ENCODE results near the gene GOLGA7B. TPM values are rescaled to one million over a fixed set of nuclear protein-coding genes. Genes with fewer than 3 reads are reported as not detected.

The GOLGA7B gene
- total RNA-seq, 3 donors from 2014 or later (not counting 1 experiment from before 2014, with no cell fraction given) = 4.1 to 4.6 (median 4.1) TPM

GRCh38 chr10:97861097-97861750 is 11.6 kb downstream of the GOLGA7B start:
- Mint-ChIP-seq H3K4me1 (peaks cover 17 to 19% of the 10 kb centered on the region in 2 donors), H3K36me3 (no peaks in the 10 kb centered on the region), H3K4me3 (no peak overlapping the region), H3K27ac (no peak overlapping the region), H3K9me3 (no peaks in the 10 kb centered on the region), H3K27me3 (ENCODE audit: low read depth in 2 of 2) (no peaks in the 10 kb centered on the region)
- 94% methylated on average over 3 of the region's 3 CpGs for WGBS (ENCODE audit: insufficient coverage)
- no peaks in the 10 kb centered on the region for H3K9me3 ChIP-seq (ENCODE audit: control insufficient read depth, insufficient read depth, low read length)
- TF ChIP-seq CTCF (IDR thresholded peaks at IDR 0.05) = no peak
- H3K36me3 ChIP-seq (ENCODE audit: control insufficient read depth, insufficient read depth, low read length) = no peaks in the 10 kb centered on the region
- H3K27ac ChIP-seq (ENCODE audit: low read length) = no peak overlapping the region
- H3K4me3 ChIP-seq (ENCODE audit: low read length) = no peak overlapping the region
- ATAC-seq (no peak), DNase-seq (no peak)
- H3K27me3 ChIP-seq (ENCODE audit: control insufficient read depth, insufficient read depth, low read length) = no peaks in the 10 kb centered on the region
- intact Hi-C loops (cut with micrococcal nuclease) = no loop called here
- no peaks in the 10 kb centered on the region for H3K4me1 ChIP-seq (ENCODE audit: control insufficient read depth, insufficient read depth, low read length)

GRCh38 chr10:97861924-97862323 is 12.3 kb downstream of the GOLGA7B start:
- DNase-seq = no peak
- Mint-ChIP-seq H3K36me3 (no peaks in the 10 kb centered on the region), H3K9me3 (no peaks in the 10 kb centered on the region), H3K27ac (no peak overlapping the region), H3K4me3 (no peak overlapping the region), H3K4me1 (peaks cover 24% of the 10 kb centered on the region in 2 donors), H3K27me3 (ENCODE audit: low read depth in 2 of 2) (no peaks in the 10 kb centered on the region)
- H3K9me3 ChIP-seq (ENCODE audit: control insufficient read depth, insufficient read depth, low read length) = no peaks in the 10 kb centered on the region
- H3K4me3 ChIP-seq (ENCODE audit: low read length) = no peak overlapping the region
- TF ChIP-seq CTCF (IDR thresholded peaks at IDR 0.05) = no peak
- 67% methylated on average over 1 of the region's 1 CpG for WGBS (ENCODE audit: insufficient coverage)
- no peaks in the 10 kb centered on the region for H3K36me3 ChIP-seq (ENCODE audit: control insufficient read depth, insufficient read depth, low read length)
- no peak overlapping the region for H3K27ac ChIP-seq (ENCODE audit: low read length)
- no peak for ATAC-seq
- intact Hi-C loops (cut with micrococcal nuclease) = no loop called here
- H3K4me1 ChIP-seq (ENCODE audit: control insufficient read depth, insufficient read depth, low read length) = no peaks in the 10 kb centered on the region
- H3K27me3 ChIP-seq (ENCODE audit: control insufficient read depth, insufficient read depth, low read length) = no peaks in the 10 kb centered on the region

DNA sequence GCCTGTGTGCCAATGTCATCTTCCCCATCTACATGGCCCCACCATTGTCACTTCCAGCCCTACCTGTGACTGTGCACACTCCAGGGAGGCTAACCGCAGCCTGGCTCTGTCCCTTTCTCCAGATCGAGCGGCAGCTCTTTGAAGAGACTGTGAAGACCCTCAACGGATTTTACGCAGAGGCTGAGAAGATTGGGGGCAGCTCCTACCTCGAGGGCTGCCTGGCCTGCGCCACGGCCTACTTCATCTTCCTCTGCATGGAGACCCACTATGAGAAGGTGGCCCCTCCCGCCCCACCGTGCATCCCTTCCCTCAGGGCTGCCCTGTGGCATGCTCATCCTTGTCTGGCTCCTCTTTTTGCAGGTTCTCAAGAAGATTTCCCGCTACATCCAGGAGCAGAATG is 14.2 kb downstream of the GOLGA7B start:
- ATAC-seq (no peak), DNase-seq (no peak)
- Mint-ChIP-seq H3K27ac (no peak overlapping the region), H3K9me3 (no peaks in the 10 kb centered on the region), H3K27me3 (ENCODE audit: low read depth in 2 of 2) (no peaks in the 10 kb centered on the region), H3K4me1 (peaks cover 28 to 30% of the 10 kb centered on the region in 2 donors), H3K36me3 (no peaks in the 10 kb centered on the region), H3K4me3 (no peak overlapping the region)
- intact Hi-C loops (cut with micrococcal nuclease) = no loop called here
- Histone ChIP-seq H3K36me3 (ENCODE audit: control insufficient read depth, insufficient read depth, low read length) (no peaks in the 10 kb centered on the region), H3K27ac (ENCODE audit: low read length) (no peak overlapping the region), H3K27me3 (ENCODE audit: control insufficient read depth, insufficient read depth, low read length) (no peaks in the 10 kb centered on the region), H3K4me3 (ENCODE audit: low read length) (no peak overlapping the region), H3K9me3 (ENCODE audit: control insufficient read depth, insufficient read depth, low read length) (no peaks in the 10 kb centered on the region), H3K4me1 (ENCODE audit: control insufficient read depth, insufficient read depth, low read length) (peaks cover 8% of the 10 kb centered on the region)
- TF ChIP-seq CTCF (IDR thresholded peaks at IDR 0.05) = no peak
- 92% methylated on average over 11 of the region's 11 CpGs for WGBS (ENCODE audit: insufficient coverage)

DNA sequence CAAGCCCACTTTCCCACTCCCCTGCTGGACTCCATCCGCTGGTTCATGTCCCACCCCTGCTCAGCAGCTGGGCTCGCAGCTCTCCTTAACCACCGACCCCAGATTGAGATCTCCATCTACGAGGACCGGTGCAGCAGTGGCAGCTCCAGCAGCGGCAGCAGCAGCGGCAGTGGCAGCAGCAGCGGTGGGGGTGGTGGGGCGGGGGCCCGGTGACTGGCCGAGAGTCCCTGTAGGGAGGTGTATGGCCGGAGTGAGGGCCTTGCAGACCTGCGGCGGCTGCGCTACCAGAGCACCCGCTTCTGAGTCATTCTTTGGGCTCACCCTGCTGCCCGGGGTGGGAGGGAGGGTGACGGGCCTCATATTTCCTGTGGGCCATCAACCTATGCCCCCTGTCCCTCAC is 15.8 kb downstream of the GOLGA7B start:
- H3K27ac ChIP-seq (ENCODE audit: low read length) = no peak overlapping the region
- H3K9me3 ChIP-seq (ENCODE audit: control insufficient read depth, insufficient read depth, low read length) = no peaks in the 10 kb centered on the region
- no peaks in the 10 kb centered on the region for H3K27me3 ChIP-seq (ENCODE audit: control insufficient read depth, insufficient read depth, low read length)
- Mint-ChIP-seq H3K27me3 (ENCODE audit: low read depth in 2 of 2) (no peaks in the 10 kb centered on the region), H3K4me1 (peaks cover 45 to 47% of the 10 kb centered on the region in 2 donors), H3K4me3 (no peak overlapping the region), H3K27ac (no peak overlapping the region), H3K36me3 (no peaks in the 10 kb centered on the region), H3K9me3 (no peaks in the 10 kb centered on the region)
- ATAC-seq (no peak), DNase-seq (no peak)
- intact Hi-C loops (cut with micrococcal nuclease) = no loop called here
- H3K36me3 ChIP-seq (ENCODE audit: control insufficient read depth, insufficient read depth, low read length) = no peaks in the 10 kb centered on the region
- no peak overlapping the region for H3K4me3 ChIP-seq (ENCODE audit: low read length)
- H3K4me1 ChIP-seq (ENCODE audit: control insufficient read depth, insufficient read depth, low read length) = peaks cover 24% of the 10 kb centered on the region
- WGBS (ENCODE audit: insufficient coverage) = 88% methylated on average over 18 of the region's 18 CpGs
- TF ChIP-seq CTCF (IDR thresholded peaks at IDR 0.05) = no peak
